Heart left ventricle (tissue), 16 donors: ENCODE results near the gene SRSF3. TPM values are rescaled to one million over a fixed set of nuclear protein-coding genes. Genes with fewer than 3 reads are reported as not detected.

Experiments
- ATAC-seq, 4 donors: fragments of 200-7000 bp; cut with Tn5 transposase; one replicate each; pipeline ENCODE4 v1.9.1; 2020 to 2022; ENCODE audit warnings: moderate library complexity in 4 of 4, mild to moderate bottlenecking in 3 of 4, moderate number of reproducible peaks in 1 of 4
- DNase-seq, 5 donors: peaks; one replicate each; pipeline ENCODE4 v3.0.0-alpha.2; 2020
- H3K27ac ChIP-seq, 12 donors: fragments of 200-600 bp; sonication (generic) in 4 of 12; one replicate each; pipeline versions ENCODE4 v1.5.0 to v1.8.0; 2016 to 2022; ENCODE audit warnings: mild to moderate bottlenecking in 2 of 12
- H3K27me3 ChIP-seq, 9 donors: fragments of 200-600 bp; sonication (generic) in 2 of 9; one replicate each; pipeline versions ENCODE4 v1.5.1 to v1.8.0; 2016 to 2022; ENCODE audit warnings: mild to moderate bottlenecking in 3 of 9
- H3K36me3 ChIP-seq, 9 donors: fragments of 200-600 bp; sonication (generic) in 2 of 9; one replicate each; pipeline versions ENCODE4 v1.5.0 to v1.8.0; 2018 to 2022; ENCODE audit warnings: mild to moderate bottlenecking in 2 of 9
- H3K4me1 ChIP-seq, 12 donors: fragments of 200-600 bp; sonication (generic) in 4 of 12; one replicate each; pipeline versions ENCODE4 v1.5.0 to v1.8.0; 2016 to 2022; ENCODE audit warnings: mild to moderate bottlenecking in 3 of 12
- H3K4me3 ChIP-seq, 12 donors: fragments of 200-600 bp; sonication (generic) in 4 of 12; one replicate each; pipeline versions ENCODE4 v1.5.0 to v1.8.0; 2017 to 2022; ENCODE audit warnings: mild to moderate bottlenecking in 9 of 12, moderate library complexity in 4 of 12
- H3K9me3 ChIP-seq, 12 donors: fragments of 200-600 bp; sonication (generic) in 4 of 12; one replicate each; pipeline versions ENCODE4 v1.5.0 to v1.8.0; 2016 to 2022; ENCODE audit warnings: mild to moderate bottlenecking in 1 of 12
- CTCF ChIP-seq, 12 donors: fragments of 200-600 bp; sonication (generic) in 4 of 12; IDR thresholded peaks; one replicate each; pipeline versions ENCODE4 v1.5.0 to v1.8.0; 2018 to 2022; ENCODE audit warnings: antibody characterized with exemption in 12 of 12, mild to moderate bottlenecking in 5 of 12
- POLR2A ChIP-seq, 2 donors: fragments of 450-650 bp; IDR thresholded peaks; one replicate each; pipeline ENCODE4 v1.6.1; 2017; ENCODE audit warnings: antibody characterized with exemption in 2 of 2, mild to moderate bottlenecking in 2 of 2, moderate library complexity in 2 of 2
- WGBS, 4 donors: extraction: QIAGEN DNeasy Blood & Tissue Kit in 2 of 4; methylation state at CpG; one replicate each; pipeline versions ENCODE4 v1.1.5 to v1.1.7; 2013 to 2018; 5-methylcytosine and 5-hydroxymethylcytosine counted together
- intact Hi-C, 10 donors: fragments of 100-400 bp; cut with DNase I; formaldehyde crosslinking; loops; one replicate each; pipeline versions ENCODE4 v1.11.1 to v1.14.2; 2022
- polyA plus RNA-seq, 2 donors: library from polyadenylated mRNA; stranded (reverse); fragments of 200-250 nt; gene quantifications; one replicate each; pipeline ENCODE4 v1.2.3, GENCODE V29; 2013
- total RNA-seq, 9 donors: library from RNA; depleted of rRNA in 2 of 9; stranded (reverse); fragments of >200 nt in 2 of 9; fragmentation: NEBNext Ultra II Directional in 3 of 9; extraction: Animal tissue kit (Norgen Biotek cat#: 25700) in 3 of 9; gene quantifications; one replicate each; pipeline versions ENCODE4 v1.1.0 to v1.2.4, GENCODE V29; 2016 to 2023
- donor health status: ischemic (EF 13 %, LVEDD 7.1; RV severe dilation, severe dysfunction).
- donor health status: healthy with polysubstance abuse.
- donor health status: DM: no; HTN: yes; CAD: no.
- donor health status: DM: no; HTN: no; CAD: no.
- donor health status: ischemic (EF 25% LVEDD 6.9; RV normal size, moderate dysfunction).
- donor health status: ischemic (EF 25% LVEDD 5.7; RV mildly dilated, moderate dysfunction).
- donor health status: healthy.
- donor health status: DM: yes; HTN: yes; CAD: no.
- donor health status: ischemic (EF 35%, LVEDD 5.7; RV mildly dilated, moderate dysfunction).
- donor health status: nonischemic (EF 11% LVEDD 7.7; RV severe dilation, severe dysfunction).
- donor health status: DM: yes; HTN: yes; CAD: no.
- donor health status: PGD.
- donor health status: ischemic (EF 29% LVEDD 5.4; RV normal size, mild dysfunction).
- donor health status: nonischemic (EF 23%, LVEDD 6.1; RV moderate dilation, normal function).

The SRSF3 gene
- total and polyA plus RNA-seq, 11 donors, result 43.2 to 215 (median 111) TPM

- no peaks in the 10 kb centered on the region for H3K27me3 ChIP-seq
- H3K27ac ChIP-seq, result no peak overlapping the region
- TF ChIP-seq CTCF (IDR thresholded peaks at IDR 0.05), result no peak
- TF ChIP-seq POLR2A (IDR thresholded peaks at IDR 0.05), result no peak
- 88 to 92% (median 91%) methylated on average over 11 of the region's 11 CpGs for WGBS, 4 donors
- H3K4me1 ChIP-seq, result peaks cover 0 to 22% (median 11%) of the 10 kb centered on the region in 12 donors
- H3K9me3 ChIP-seq, result no peaks in the 10 kb centered on the region
- DNase-seq (no peak), ATAC-seq (no peak)
- no peaks in the 10 kb centered on the region for H3K36me3 ChIP-seq
- intact Hi-C loops, result loop anchor here in 2 of 10 donors (5.0 kb wide), 1 partner anchor 33 kb away; no protein-coding TSS in a partner anchor
- no peak overlapping the region for H3K4me3 ChIP-seq
Observed at GRCh38 chr6:36639171-36639808, 45.1 kb downstream of the SRSF3 start.

- WGBS, 4 donors, result 71 to 85% (median 81%) methylated on average over 3 of the region's 3 CpGs
- peaks cover 0 to 28% (median 8%) of the 10 kb centered on the region in 12 donors for H3K4me1 ChIP-seq
- H3K9me3 ChIP-seq, result no peaks in the 10 kb centered on the region
- no peak for DNase-seq
- TF ChIP-seq POLR2A (IDR thresholded peaks at IDR 0.05) (no peak), CTCF (IDR thresholded peaks at IDR 0.05) (no peak)
- no peak for ATAC-seq
- intact Hi-C loops, result no loop called here
- no peak overlapping the region for H3K27ac ChIP-seq
- H3K27me3 ChIP-seq, result no peaks in the 10 kb centered on the region
- no peak overlapping the region for H3K4me3 ChIP-seq
- H3K36me3 ChIP-seq, result no peaks in the 10 kb centered on the region
Observed at GRCh38 chr6:36641543-36641942, 47.4 kb downstream of the SRSF3 start.

- TF ChIP-seq CTCF (IDR thresholded peaks at IDR 0.05) (no peak), POLR2A (IDR thresholded peaks at IDR 0.05) (no peak)
- Histone ChIP-seq H3K4me1 (peaks cover 0 to 28% (median 8%) of the 10 kb centered on the region in 12 donors), H3K4me3 (no peak overlapping the region), H3K9me3 (no peaks in the 10 kb centered on the region), H3K27ac (peak overlapping the region in 1 of 12 donors; percentile 39), H3K27me3 (no peaks in the 10 kb centered on the region), H3K36me3 (no peaks in the 10 kb centered on the region)
- ATAC-seq (peak; percentile 80 to 97 (median 96)), DNase-seq (peak; percentile 67 to 91 (median 85))
- 30 to 46% (median 36%) methylated on average over 8 of the region's 8 CpGs for WGBS, 4 donors
- intact Hi-C loops, result no loop called here
Observed at GRCh38 chr6:36642913-36643817, 49.0 kb downstream of the SRSF3 start.

- H3K27ac ChIP-seq, result no peak overlapping the region
- no peaks in the 10 kb centered on the region for H3K27me3 ChIP-seq
- no peaks in the 10 kb centered on the region for H3K36me3 ChIP-seq
- DNase-seq, result no peak
- TF ChIP-seq POLR2A (IDR thresholded peaks at IDR 0.05) (no peak), CTCF (IDR thresholded peaks at IDR 0.05) (no peak)
- no peak overlapping the region for H3K4me3 ChIP-seq
- ATAC-seq, result no peak
- H3K4me1 ChIP-seq, result peaks cover 0 to 28% (median 8%) of the 10 kb centered on the region in 12 donors
- WGBS, 4 donors, result 84 to 93% (median 91%) methylated on average over 4 of the region's 4 CpGs
- H3K9me3 ChIP-seq, result no peaks in the 10 kb centered on the region
- intact Hi-C loops, result no loop called here
Observed at GRCh38 chr6:36643977-36644376, 49.8 kb downstream of the SRSF3 start.
